Omental fat pad (tissue), 4 donors: ENCODE results near the gene PTGR2. TPM values are rescaled to one million over a fixed set of nuclear protein-coding genes. Genes with fewer than 3 reads are reported as not detected.
"Not testable (repeated sequence)": the region's sequence is repeated elsewhere in the genome, so short reads cannot be mapped to it uniquely, and the experiment has no call there.

Source experiments
- ATAC-seq: fragments of 150-250 bp; one replicate; pipeline ENCODE4 v1.9.1; 2016; ENCODE audit warnings: mild to moderate bottlenecking, moderate library complexity; ENCODE audit not compliant: low FRiP score
- DNase-seq: peaks from one replicate; pipeline ENCODE4 v3.0.0-alpha.2; 2019; ENCODE audit warnings: low spot score
- CTCF ChIP-seq, 3 donors: fragments of 450-650 bp; IDR thresholded peaks; one replicate each; pipeline ENCODE4 v1.5.1; 2016 to 2017; ENCODE audit warnings: antibody characterized with exemption in 3 of 3, mild to moderate bottlenecking in 3 of 3, moderate library complexity in 2 of 3
- total RNA-seq, 4 donors: library from RNA; depleted of rRNA; stranded (reverse); fragments of >200 nt; gene quantifications; one replicate each; pipeline ENCODE4 v1.1.0, GENCODE V29; 2016

The PTGR2 gene
- total RNA-seq, 4 donors from 2014 or later = 3.8 to 10.7 (median 4.9) TPM

GRCh38 chr14:73833034-73833433 lies 18.6 kb upstream of the PTGR2 start:
- no peak for DNase-seq
- no peak for ATAC-seq
- no peak for TF ChIP-seq CTCF (IDR thresholded peaks at IDR 0.05)

- no peak for ATAC-seq
- DNase-seq = no peak
- TF ChIP-seq CTCF (IDR thresholded peaks at IDR 0.05) = no peak
These were observed 17.9 kb upstream of the PTGR2 start for GRCh38 chr14:73833530-73834260.

- ATAC-seq (no peak), DNase-seq (no peak)
- no peak for TF ChIP-seq CTCF (IDR thresholded peaks at IDR 0.05)
These were observed 17.4 kb upstream of the PTGR2 start for GRCh38 chr14:73834261-73834625.

- not testable (repeated sequence) for ATAC-seq, DNase-seq
These were observed 13.2 kb upstream of the PTGR2 start for GRCh38 chr14:73838293-73839034.

GRCh38 chr14:73842201-73842600 lies 9.4 kb upstream of the PTGR2 start:
- ATAC-seq = no peak
- no peak for TF ChIP-seq CTCF (IDR thresholded peaks at IDR 0.05)
- DNase-seq = no peak

GRCh38 chr14:73842851-73843250 lies 8.8 kb upstream of the PTGR2 start:
- no peak for DNase-seq
- no peak for TF ChIP-seq CTCF (IDR thresholded peaks at IDR 0.05)
- ATAC-seq = no peak

- no peak for DNase-seq
- TF ChIP-seq CTCF (IDR thresholded peaks at IDR 0.05) = no peak
- no peak for ATAC-seq
These were observed 8.3 kb upstream of the PTGR2 start for GRCh38 chr14:73843296-73843695.
